Smooth muscle cell (in vitro differentiated cells): Measurements from ENCODE around the gene LYZ. TPM values are rescaled to one million over a fixed set of nuclear protein-coding genes. Genes with fewer than 3 reads are reported as not detected.
A peak's percentile ranks its signal among the peaks of the same experiment; 100 is the strongest.

Experiments used
- DNase-seq: peaks from one replicate; lab custom pipeline; 2025; ENCODE audit not compliant: unreplicated experiment; lab: John Stamatoyannopoulos, UW
- H2AFZ ChIP-seq: fragments of 200-600 bp; sonication (generic); 2 replicates; pipeline ENCODE4 v1.6.0; 2016; ENCODE audit warnings: antibody characterized with exemption, low read depth, mild to moderate bottlenecking
- H3F3A ChIP-seq: fragments of 200-600 bp; sonication (generic); 2 replicates; pipeline ENCODE4 v1.6.0; 2017; ENCODE audit warnings: antibody characterized with exemption, low read depth
- H3K27ac ChIP-seq: fragments of 200-600 bp; sonication (generic); 2 replicates; pipeline ENCODE4 v1.5.1; 2016; ENCODE audit warnings: low read depth, mild to moderate bottlenecking
- H3K27me3 ChIP-seq: fragments of 200-600 bp; sonication (generic); 2 replicates; pipeline ENCODE4 v1.6.1; 2016; ENCODE audit warnings: low read depth, mild to moderate bottlenecking
- H3K36me3 ChIP-seq: fragments of 200-600 bp; sonication (generic); 2 replicates; pipeline ENCODE4 v1.5.1; 2016; ENCODE audit warnings: low read depth
- H3K4me1 ChIP-seq: fragments of 200-600 bp; sonication (generic); 2 replicates; pipeline ENCODE4 v1.5.1; 2016; ENCODE audit warnings: low read depth
- H3K4me2 ChIP-seq: fragments of 200-600 bp; sonication (generic); 2 replicates; pipeline ENCODE4 v1.6.0; 2016; ENCODE audit warnings: mild to moderate bottlenecking
- H3K4me3 ChIP-seq: fragments of 200-600 bp; sonication (generic); 2 replicates; pipeline ENCODE4 v1.5.1; 2016; ENCODE audit warnings: mild to moderate bottlenecking
- H3K79me2 ChIP-seq: fragments of 200-600 bp; sonication (generic); 2 replicates; pipeline ENCODE4 v1.6.0; 2016; ENCODE audit warnings: low read depth, mild to moderate bottlenecking
- H3K9ac ChIP-seq: fragments of 200-600 bp; sonication (generic); 2 replicates; pipeline ENCODE4 v1.6.0; 2016; ENCODE audit warnings: low read depth
- H3K9me3 ChIP-seq: fragments of 200-600 bp; sonication (generic); replicated peaks from 2 replicates; pipeline ENCODE4 v1.5.1; 2016; ENCODE audit warnings: low read depth
- H4K20me1 ChIP-seq: fragments of 200-600 bp; sonication (generic); 2 replicates; pipeline ENCODE4 v1.6.0; 2016; ENCODE audit warnings: low read depth
- WGBS: methylation state at CpG from one replicate; pipeline ENCODE4 v1.1.7; 2016; ENCODE audit warnings: low lambda C conversion rate; 5-methylcytosine and 5-hydroxymethylcytosine counted together
- polyA plus RNA-seq: library from polyadenylated mRNA; unstranded; fragments of >200 nt; fragmentation: Nextera tagmentation; extraction: Ambion mirVana; gene quantifications from 2 replicates; pipeline ENCODE4 v1.2.1, GENCODE V29; 2016
- total RNA-seq: library from RNA; depleted of rRNA; stranded (reverse); fragments of >200 nt; gene quantifications from 2 replicates; pipeline ENCODE4 v1.2.3, GENCODE V29; 2014
- TF ChIP-seq, protein P1 (sequence below): fragments of 200-600 bp; sonication (generic); IDR thresholded peaks from 2 replicates; pipeline ENCODE4 v1.5.1; 2017; ENCODE audit warnings: borderline replicate concordance, mild to moderate bottlenecking, antibody characterized with exemption; ENCODE audit not compliant: insufficient read depth, poor library complexity, severe bottlenecking

LYZ gene
- total and polyA plus RNA-seq, 2 experiments from 2014 or later = not detected

DNA sequence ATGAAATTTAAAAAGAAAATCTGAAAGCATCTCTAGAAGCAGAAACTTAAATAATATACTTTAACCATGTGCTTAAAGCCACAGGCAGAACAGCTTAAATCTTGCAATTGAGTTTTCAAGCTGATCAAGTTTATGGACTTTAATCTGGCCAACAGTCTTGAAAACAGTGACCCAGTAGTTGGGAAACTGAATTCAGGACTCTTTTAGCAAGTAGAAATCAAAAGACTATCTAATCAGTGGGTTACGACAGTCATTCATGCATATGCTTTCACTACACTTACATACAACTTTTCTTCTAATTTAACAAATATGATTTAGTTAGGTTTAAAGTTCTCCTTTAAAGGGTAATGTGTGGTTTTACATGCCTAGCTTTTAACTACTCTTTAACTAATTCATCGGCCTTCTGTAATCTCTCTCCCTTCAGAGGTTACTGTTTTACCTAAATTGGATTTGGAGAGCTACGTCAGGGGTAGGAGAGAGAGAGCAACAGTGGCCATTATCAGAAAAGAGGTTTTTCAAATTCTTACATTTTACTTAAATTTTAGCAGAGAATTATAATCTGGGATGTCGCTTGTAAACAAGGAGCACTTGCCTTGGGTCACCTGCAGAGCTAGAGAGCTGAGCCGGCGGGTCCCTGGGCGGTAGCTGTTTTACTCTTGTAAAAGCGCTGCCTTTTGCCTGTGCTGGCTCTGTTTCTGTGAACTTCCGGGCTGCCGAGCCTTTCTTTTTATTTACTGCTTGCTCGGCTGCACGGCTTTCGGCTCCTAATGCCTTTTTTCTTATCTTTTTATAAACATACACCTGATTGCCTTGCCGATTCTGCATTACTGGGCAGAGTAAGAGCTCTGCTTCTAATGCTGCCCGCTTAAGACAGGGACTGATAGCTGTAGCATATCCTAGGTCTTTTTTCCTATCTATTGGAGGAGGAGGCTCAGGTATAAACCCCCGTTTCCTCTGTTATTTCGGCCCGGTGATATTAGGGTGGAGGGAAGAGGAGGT, 17.4 kb upstream of the LYZ start:
- peak overlapping the region; percentile 97 for H3K4me2 ChIP-seq
- no peaks in the 10 kb centered on the region for H3F3A ChIP-seq
- no peaks in the 10 kb centered on the region for H3K9me3 ChIP-seq
- no peaks in the 10 kb centered on the region for H3K79me2 ChIP-seq
- H3K4me3 ChIP-seq = peak overlapping the region; percentile 60
- no peak overlapping the region for H3K9ac ChIP-seq
- H3K36me3 ChIP-seq = no peaks in the 10 kb centered on the region
- TF ChIP-seq, protein P1, sequence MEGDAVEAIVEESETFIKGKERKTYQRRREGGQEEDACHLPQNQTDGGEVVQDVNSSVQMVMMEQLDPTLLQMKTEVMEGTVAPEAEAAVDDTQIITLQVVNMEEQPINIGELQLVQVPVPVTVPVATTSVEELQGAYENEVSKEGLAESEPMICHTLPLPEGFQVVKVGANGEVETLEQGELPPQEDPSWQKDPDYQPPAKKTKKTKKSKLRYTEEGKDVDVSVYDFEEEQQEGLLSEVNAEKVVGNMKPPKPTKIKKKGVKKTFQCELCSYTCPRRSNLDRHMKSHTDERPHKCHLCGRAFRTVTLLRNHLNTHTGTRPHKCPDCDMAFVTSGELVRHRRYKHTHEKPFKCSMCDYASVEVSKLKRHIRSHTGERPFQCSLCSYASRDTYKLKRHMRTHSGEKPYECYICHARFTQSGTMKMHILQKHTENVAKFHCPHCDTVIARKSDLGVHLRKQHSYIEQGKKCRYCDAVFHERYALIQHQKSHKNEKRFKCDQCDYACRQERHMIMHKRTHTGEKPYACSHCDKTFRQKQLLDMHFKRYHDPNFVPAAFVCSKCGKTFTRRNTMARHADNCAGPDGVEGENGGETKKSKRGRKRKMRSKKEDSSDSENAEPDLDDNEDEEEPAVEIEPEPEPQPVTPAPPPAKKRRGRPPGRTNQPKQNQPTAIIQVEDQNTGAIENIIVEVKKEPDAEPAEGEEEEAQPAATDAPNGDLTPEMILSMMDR = no peak
- H3K4me1 ChIP-seq = peaks cover 11% of the 10 kb centered on the region
- H2AFZ ChIP-seq = peak overlapping the region; percentile 98
- H3K27ac ChIP-seq = no peak overlapping the region
- no peak for DNase-seq
- H4K20me1 ChIP-seq = no peaks in the 10 kb centered on the region
- WGBS = 15% methylated on average over 18 of the region's 18 CpGs
- peaks cover 26% of the 10 kb centered on the region for H3K27me3 ChIP-seq

- no peaks in the 10 kb centered on the region for H3K36me3 ChIP-seq
- no peaks in the 10 kb centered on the region for H3F3A ChIP-seq
- H3K9ac ChIP-seq = no peak overlapping the region
- peak overlapping the region; percentile 98 for H2AFZ ChIP-seq
- no peaks in the 10 kb centered on the region for H3K79me2 ChIP-seq
- TF ChIP-seq, protein P1 = no peak
- peak overlapping the region; percentile 60 for H3K4me3 ChIP-seq
- 43% methylated on average over 7 of the region's 7 CpGs for WGBS
- H4K20me1 ChIP-seq = no peaks in the 10 kb centered on the region
- no peak for DNase-seq
- no peaks in the 10 kb centered on the region for H3K9me3 ChIP-seq
- H3K27me3 ChIP-seq = peaks cover 26% of the 10 kb centered on the region
- H3K27ac ChIP-seq = no peak overlapping the region
- H3K4me1 ChIP-seq = peaks cover 11% of the 10 kb centered on the region
- H3K4me2 ChIP-seq = peak overlapping the region; percentile 97
Observed at GRCh38 chr12:69331519-69331908, 16.7 kb upstream of the LYZ start.

- Histone ChIP-seq H2AFZ (no peak overlapping the region), H3K27ac (no peak overlapping the region), H3K9me3 (no peaks in the 10 kb centered on the region), H3K36me3 (no peaks in the 10 kb centered on the region), H4K20me1 (no peaks in the 10 kb centered on the region), H3K4me3 (peak overlapping the region; percentile 60), H3K4me2 (no peak overlapping the region), H3K4me1 (peaks cover 11% of the 10 kb centered on the region), H3K27me3 (peaks cover 26% of the 10 kb centered on the region), H3F3A (no peaks in the 10 kb centered on the region), H3K79me2 (no peaks in the 10 kb centered on the region), H3K9ac (no peak overlapping the region)
- 86% methylated on average over 20 of the region's 20 CpGs for WGBS
- no peak for DNase-seq
- TF ChIP-seq, protein P1 = no peak
Observed at GRCh38 chr12:69331909-69332684, 16.1 kb upstream of the LYZ start.
